Subcutaneous adipose tissue (tissue), 4 donors: Measurements from ENCODE around the gene CTNNB1. TPM values are rescaled to one million over a fixed set of nuclear protein-coding genes. Genes with fewer than 3 reads are reported as not detected.

ENCODE experiments used
- CTCF ChIP-seq: fragments of 450-650 bp; IDR thresholded peaks from one replicate; pipeline ENCODE4 v1.5.1; 2016; ENCODE audit warnings: low read depth, mild to moderate bottlenecking, control low read depth, antibody characterized with exemption, moderate library complexity
- total RNA-seq, 4 donors: library from RNA; depleted of rRNA; stranded (reverse); fragments of >200 nt; gene quantifications; one replicate each; pipeline ENCODE4 v1.1.0, GENCODE V29; 2016

Gene CTNNB1
- total RNA-seq, 4 donors from 2014 or later, result 234 to 450 (median 389) TPM

- no peak for TF ChIP-seq CTCF
These were observed 21.8 kb downstream of the CTNNB1 start for GRCh38 chr3:41220906-41221677.

DNA sequence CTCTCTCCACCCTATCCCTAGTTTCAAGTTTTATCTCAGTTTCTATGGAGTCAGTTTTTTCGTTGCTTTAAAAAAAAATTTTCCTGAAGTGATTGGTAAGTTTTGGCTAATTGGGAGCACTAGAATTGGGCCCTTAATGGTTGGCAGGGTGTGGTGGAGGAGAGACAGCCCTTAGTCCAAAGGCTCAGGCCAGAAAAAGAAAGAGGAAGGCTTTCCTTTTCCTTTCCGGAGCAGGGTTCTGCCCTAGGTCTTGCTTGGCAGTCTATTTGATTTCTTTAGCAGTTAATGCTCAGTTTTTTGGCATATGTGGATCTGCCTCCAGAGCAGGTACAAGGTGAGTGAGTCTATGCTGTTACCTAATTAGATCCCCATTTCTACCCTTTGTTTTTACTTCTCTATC, 22.7 kb downstream of the CTNNB1 start:
- TF ChIP-seq CTCF, result no peak

DNA sequence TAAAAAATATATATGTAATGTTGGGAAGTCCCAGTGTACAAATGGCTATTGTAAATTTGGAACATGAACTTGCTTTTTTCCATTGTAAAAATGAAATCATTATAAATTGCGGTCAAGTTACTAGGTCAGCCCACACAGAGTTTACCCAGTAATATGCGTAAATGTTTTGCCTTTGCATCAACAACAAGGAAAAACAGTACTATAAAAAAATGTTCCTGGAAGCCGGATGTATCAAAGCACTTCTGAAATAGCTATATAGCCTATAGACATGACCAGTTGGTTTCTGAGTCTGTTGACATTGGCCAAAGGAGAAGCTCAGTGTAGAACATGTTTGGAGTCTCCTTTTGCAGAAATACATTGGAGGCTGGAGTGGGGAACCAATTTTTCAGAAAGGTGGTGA, 23.2 kb downstream of the CTNNB1 start:
- no peak for TF ChIP-seq CTCF

- no peak for TF ChIP-seq CTCF
These were observed 23.8 kb downstream of the CTNNB1 start for GRCh38 chr3:41223078-41223477.

DNA sequence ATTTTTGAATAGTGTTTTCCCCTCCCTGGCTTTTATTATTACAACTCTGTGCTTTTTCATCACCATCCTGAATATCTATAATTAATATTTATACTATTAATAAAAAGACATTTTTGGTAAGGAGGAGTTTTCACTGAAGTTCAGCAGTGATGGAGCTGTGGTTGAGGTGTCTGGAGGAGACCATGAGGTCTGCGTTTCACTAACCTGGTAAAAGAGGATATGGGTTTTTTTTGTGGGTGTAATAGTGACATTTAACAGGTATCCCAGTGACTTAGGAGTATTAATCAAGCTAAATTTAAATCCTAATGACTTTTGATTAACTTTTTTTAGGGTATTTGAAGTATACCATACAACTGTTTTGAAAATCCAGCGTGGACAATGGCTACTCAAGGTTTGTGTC, 24.4 kb downstream of the CTNNB1 start:
- TF ChIP-seq CTCF, result no peak

GRCh38 chr3:41224120-41224806, 25.0 kb downstream of the CTNNB1 start:
- no peak for TF ChIP-seq CTCF

DNA sequence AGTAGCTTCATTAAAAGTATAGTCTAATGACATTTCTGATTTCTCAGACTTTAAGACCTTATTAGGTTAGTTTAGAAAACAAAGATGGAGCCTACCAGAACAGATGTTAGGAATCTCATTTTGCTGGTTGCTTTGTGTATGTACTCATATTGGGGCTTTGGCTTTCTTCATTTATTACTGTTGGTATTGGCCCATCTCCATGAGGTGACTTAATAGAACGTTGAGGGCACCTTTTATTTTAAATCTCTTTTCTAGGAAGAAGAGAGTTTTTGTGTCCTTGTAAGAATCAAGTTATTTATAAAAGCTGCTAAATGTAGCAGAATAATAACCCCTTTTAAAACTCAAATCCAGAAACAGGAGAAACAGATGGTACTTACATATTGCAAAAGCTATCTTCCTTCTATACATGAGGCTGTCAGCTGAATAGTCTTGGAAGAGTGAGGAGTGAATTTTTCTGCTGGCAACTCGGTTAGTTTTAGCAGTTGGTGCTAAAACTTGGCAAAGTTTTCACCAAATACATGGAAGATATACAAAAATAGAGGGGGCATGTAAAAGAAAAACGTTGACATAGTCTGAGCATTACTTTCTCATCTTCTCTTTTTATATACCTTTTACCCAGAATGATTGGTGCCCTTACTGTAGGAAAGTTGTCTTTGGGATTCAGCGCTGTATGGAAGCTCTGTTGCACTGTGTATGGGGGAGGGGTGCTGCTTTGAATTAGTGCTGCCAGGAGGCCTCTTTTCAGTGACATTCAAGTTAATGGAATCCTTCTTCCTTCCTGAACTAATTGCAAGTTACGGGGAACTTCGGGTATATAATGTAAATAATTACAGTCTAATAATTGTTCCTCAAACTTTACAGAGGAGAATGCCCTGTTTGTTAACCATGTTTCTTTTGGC, 35.8 kb downstream of the CTNNB1 start:
- TF ChIP-seq CTCF, result no peak
